Endothelial cell of umbilical vein (primary cell): ENCODE results near the gene CTNNA2. TPM values are rescaled to one million over a fixed set of nuclear protein-coding genes. Genes with fewer than 3 reads are reported as not detected.

Experiments used
- BruUV-seq: library from RNA; stranded (reverse); fragments of 400-500 nt; replicated peaks from 2 replicates; lab custom pipeline; 2021; lab: Mats Ljungman, UMichigan
- CTCF ChIA-PET: fragments of 300-600, 350-600 bp; sonication (Branson Sonifier 250); formaldehyde crosslinking; loops from one replicate; lab custom pipeline; 2021; ENCODE audit warnings: antibody characterized with exemption, inconsistent platforms; lab: Charles Lee
- POLR2A ChIA-PET: fragments of 300-600, 350-600 bp; sonication (Branson Sonifier 250); formaldehyde crosslinking; loops from one replicate; lab custom pipeline; 2021; ENCODE audit warnings: antibody characterized with exemption, inconsistent platforms; lab: Charles Lee
- DNase-seq: peaks from one replicate; pipeline ENCODE4 v3.0.0-alpha.2; 2011; ENCODE audit warnings: low read depth, low spot score
- FAIRE-seq: peaks from 2 replicates; lab custom pipeline; 2011; peaks lifted over from hg19 to GRCh38; lab: Jason Lieb, UNC
- H2AFZ ChIP-seq: 2 replicates; pipeline ENCODE4 v1.6.0; 2012; ENCODE audit warnings: low read depth, low read length, control low read depth, inconsistent platforms
- H3K27ac ChIP-seq: 2 replicates; pipeline ENCODE4 v1.5.1; 2011; ENCODE audit warnings: low read depth, mild to moderate bottlenecking, control low read depth, low read length, moderate library complexity; ENCODE audit not compliant: insufficient read depth
- H3K27me3 ChIP-seq, 2 experiments: 2 replicates each; pipeline versions ENCODE4 v1.6.0 to v1.6.1; 2011; ENCODE audit warnings: low read length in 2 of 2, mixed read lengths in 1 of 2; ENCODE audit not compliant: control insufficient read depth in 2 of 2, insufficient read depth in 2 of 2
- H3K36me3 ChIP-seq, 2 experiments: 2 replicates in 1 of 2; 3 replicates in 1 of 2; pipeline ENCODE4 v1.5.1; 2011; ENCODE audit warnings: low read length in 2 of 2, mild to moderate bottlenecking in 1 of 2, moderate library complexity in 1 of 2; ENCODE audit not compliant: control insufficient read depth in 2 of 2, insufficient read depth in 2 of 2; ENCODE audit errors: extremely low read depth in 1 of 2
- H3K4me1 ChIP-seq: 3 replicates; pipeline ENCODE4 v1.5.1; 2011; ENCODE audit warnings: mild to moderate bottlenecking, low read length; ENCODE audit not compliant: control insufficient read depth, insufficient read depth; ENCODE audit errors: extremely low read depth
- H3K4me2 ChIP-seq: 2 replicates; pipeline ENCODE4 v1.6.1; 2011; ENCODE audit warnings: low read length, control low read depth, mixed read lengths; ENCODE audit not compliant: insufficient read depth
- H3K4me3 ChIP-seq, 3 experiments: fragments of 200-600 bp in 1 of 3; sonication (generic), shearing (Covaris generic) in 1 of 3; replicated peaks in 1 of 3; 2 replicates each; pipeline ENCODE4 v1.5.1; 2011 to 2016; ENCODE audit warnings: control low read depth in 3 of 3, low read length in 3 of 3, mild to moderate bottlenecking in 2 of 3, inconsistent platforms in 1 of 3, low read depth in 1 of 3, moderate library complexity in 1 of 3; ENCODE audit not compliant: insufficient read depth in 1 of 3
- H3K79me2 ChIP-seq: 2 replicates; pipeline ENCODE4 v1.6.0; 2012; ENCODE audit warnings: low read length, inconsistent platforms; ENCODE audit not compliant: control insufficient read depth, insufficient read depth
- H3K9ac ChIP-seq: replicated peaks from 2 replicates; pipeline ENCODE3; 2011; ENCODE audit warnings: low read length, control low read depth; ENCODE audit not compliant: insufficient read depth; ENCODE audit errors: extremely low read depth
- H3K9me1 ChIP-seq: replicated peaks from 3 replicates; pipeline ENCODE4 v1.6.0; 2011; ENCODE audit warnings: mild to moderate bottlenecking, low read length; ENCODE audit not compliant: control insufficient read depth, insufficient read depth; ENCODE audit errors: extremely low read depth
- H3K9me3 ChIP-seq: replicated peaks from 2 replicates; pipeline ENCODE4 v1.5.1; 2012; ENCODE audit warnings: low read length, inconsistent platforms; ENCODE audit not compliant: control insufficient read depth, insufficient read depth
- H4K20me1 ChIP-seq: replicated peaks from 2 replicates; pipeline ENCODE3; 2011; ENCODE audit warnings: mild to moderate bottlenecking, low read length; ENCODE audit not compliant: control insufficient read depth, insufficient read depth; ENCODE audit errors: extremely low read depth
- EZH2 ChIP-seq: IDR thresholded peaks from 2 replicates; pipeline ENCODE4 v1.6.1; 2012; ENCODE audit warnings: borderline replicate concordance, low read depth, mild to moderate bottlenecking, moderate library complexity, low read length, inconsistent platforms; ENCODE audit not compliant: severe bottlenecking
- FOS ChIP-seq: IDR thresholded peaks from 2 replicates; pipeline ENCODE4 v1.6.1; 2011; ENCODE audit warnings: mild to moderate bottlenecking, low read length, moderate library complexity, borderline replicate concordance; ENCODE audit not compliant: insufficient read depth
- GATA2 ChIP-seq: IDR thresholded peaks from 2 replicates; pipeline ENCODE4 v1.7.0; 2011; ENCODE audit warnings: low read depth, mild to moderate bottlenecking, moderate library complexity, mixed read lengths, low read length; ENCODE audit not compliant: insufficient read length, insufficient read depth
- JUN ChIP-seq: IDR thresholded peaks from 2 replicates; pipeline ENCODE4 v1.6.1; 2011; ENCODE audit warnings: borderline replicate concordance, low read depth; ENCODE audit not compliant: insufficient read length, insufficient read depth
- MAX ChIP-seq: IDR thresholded peaks from 2 replicates; pipeline ENCODE4 v1.6.1; 2011; ENCODE audit not compliant: insufficient read depth, insufficient read length
- MYC ChIP-seq: IDR thresholded peaks from one replicate; pipeline ENCODE4 v1.6.1; 2011; ENCODE audit warnings: mild to moderate bottlenecking, low read depth, low read length
- POLR2A ChIP-seq: IDR thresholded peaks from 2 replicates; pipeline ENCODE4 v1.6.1; 2012; ENCODE audit warnings: low read depth, mild to moderate bottlenecking, control low read depth, low read length
- POLR2AphosphoS5 ChIP-seq: IDR thresholded peaks from 2 replicates; pipeline ENCODE4 v1.6.1; 2012; ENCODE audit warnings: low read depth, mild to moderate bottlenecking, control low read depth, low read length, moderate library complexity; ENCODE audit not compliant: insufficient read depth
- dilution Hi-C: fragments of 300-500 bp; cut with MboI; formaldehyde crosslinking; loops from one replicate; pipeline ENCODE4 v1.15.0; 2019; ENCODE audit warnings: low sequenced_read_pairs; ENCODE audit not compliant: extremely low pct_ligation_motif_present
- intact Hi-C: fragments of 100-400 bp; cut with micrococcal nuclease; formaldehyde crosslinking; loops from one replicate; pipeline ENCODE4 v1.10.0; 2022
- polyA plus RNA-seq, 4 experiments: library from polyadenylated mRNA; depleted of rRNA in 3 of 4; stranded (reverse) in 3 of 4; unstranded in 1 of 4; fragments of >200 nt; gene quantifications; 2 replicates each; pipeline versions ENCODE4 v1.2.1 to v1.2.3, GENCODE V29; 2011 to 2012; ENCODE audit warnings: missing spikeins in 1 of 4
- total RNA-seq: library from RNA; stranded (reverse); gene quantifications from 2 replicates; pipeline ENCODE4 v1.2.3, GENCODE V29; 2021
- TF ChIP-seq, protein P1 (sequence below), 2 donors: IDR thresholded peaks; 1 replicate in 1 of 2; 2 replicates in 1 of 2; pipeline ENCODE4 v1.5.1; 2011; ENCODE audit warnings: low read length in 2 of 2, mild to moderate bottlenecking in 2 of 2, moderate library complexity in 2 of 2, control low read depth in 1 of 2, inconsistent platforms in 1 of 2, low read depth in 1 of 2; ENCODE audit not compliant: insufficient read depth in 1 of 2; ENCODE audit errors: extremely low read depth in 1 of 2

CTNNA2 gene
- total and polyA plus RNA-seq, 2 donors (not counting 3 experiments of a cell fraction or from before 2014, with no cell fraction given) = not detected

- H3K9me1 ChIP-seq = no peaks in the 10 kb centered on the region
- H3K9ac ChIP-seq = no peak overlapping the region
- H3K27me3 ChIP-seq = no peaks in the 10 kb centered on the region
- ChIA-PET POLR2A (no interaction called here), CTCF (no interaction called here)
- FAIRE-seq (no peak), DNase-seq (no peak)
- no peaks in the 10 kb centered on the region for H3K79me2 ChIP-seq
- dilution Hi-C loops (no loop called here), intact Hi-C loops (no loop called here)
- H3K27ac ChIP-seq = no peak overlapping the region
- no peaks in the 10 kb centered on the region for H3K4me1 ChIP-seq
- H3K36me3 ChIP-seq = no peaks in the 10 kb centered on the region
- no peak overlapping the region for H2AFZ ChIP-seq
- BruUV-seq = no TSS peak
- no peak overlapping the region for H3K4me3 ChIP-seq
- H3K9me3 ChIP-seq = peaks cover 2% of the 10 kb centered on the region
- no peak overlapping the region for H3K4me2 ChIP-seq
- no peaks in the 10 kb centered on the region for H4K20me1 ChIP-seq
- no peak for TF ChIP-seq JUN
- no peak for TF ChIP-seq FOS
- no peak for TF ChIP-seq POLR2A
- no peak for TF ChIP-seq GATA2
- TF ChIP-seq MYC = no peak
- no peak for TF ChIP-seq POLR2AphosphoS5
- no peak for TF ChIP-seq MAX
- no peak for TF ChIP-seq EZH2
- TF ChIP-seq, protein P1, sequence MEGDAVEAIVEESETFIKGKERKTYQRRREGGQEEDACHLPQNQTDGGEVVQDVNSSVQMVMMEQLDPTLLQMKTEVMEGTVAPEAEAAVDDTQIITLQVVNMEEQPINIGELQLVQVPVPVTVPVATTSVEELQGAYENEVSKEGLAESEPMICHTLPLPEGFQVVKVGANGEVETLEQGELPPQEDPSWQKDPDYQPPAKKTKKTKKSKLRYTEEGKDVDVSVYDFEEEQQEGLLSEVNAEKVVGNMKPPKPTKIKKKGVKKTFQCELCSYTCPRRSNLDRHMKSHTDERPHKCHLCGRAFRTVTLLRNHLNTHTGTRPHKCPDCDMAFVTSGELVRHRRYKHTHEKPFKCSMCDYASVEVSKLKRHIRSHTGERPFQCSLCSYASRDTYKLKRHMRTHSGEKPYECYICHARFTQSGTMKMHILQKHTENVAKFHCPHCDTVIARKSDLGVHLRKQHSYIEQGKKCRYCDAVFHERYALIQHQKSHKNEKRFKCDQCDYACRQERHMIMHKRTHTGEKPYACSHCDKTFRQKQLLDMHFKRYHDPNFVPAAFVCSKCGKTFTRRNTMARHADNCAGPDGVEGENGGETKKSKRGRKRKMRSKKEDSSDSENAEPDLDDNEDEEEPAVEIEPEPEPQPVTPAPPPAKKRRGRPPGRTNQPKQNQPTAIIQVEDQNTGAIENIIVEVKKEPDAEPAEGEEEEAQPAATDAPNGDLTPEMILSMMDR (IDR thresholded peaks at IDR 0.05; ENCODE audit: extremely low read depth in 1 of 2, insufficient read depth in 1 of 2, low read depth in 1 of 2, low read length in 2 of 2) = no peak
Observed at GRCh38 chr2:80244905-80245584, 732.2 kb downstream of the CTNNA2 start.
